HPDE6-E6E7 (cell line): ENCODE data around the gene APCDD1.

Source experiments
- DNase-seq: peaks from one replicate; pipeline ENCODE4 v3.0.0; 2011; ENCODE audit warnings: missing footprints; ENCODE audit errors: extremely low spot score

APCDD1 gene

DNA sequence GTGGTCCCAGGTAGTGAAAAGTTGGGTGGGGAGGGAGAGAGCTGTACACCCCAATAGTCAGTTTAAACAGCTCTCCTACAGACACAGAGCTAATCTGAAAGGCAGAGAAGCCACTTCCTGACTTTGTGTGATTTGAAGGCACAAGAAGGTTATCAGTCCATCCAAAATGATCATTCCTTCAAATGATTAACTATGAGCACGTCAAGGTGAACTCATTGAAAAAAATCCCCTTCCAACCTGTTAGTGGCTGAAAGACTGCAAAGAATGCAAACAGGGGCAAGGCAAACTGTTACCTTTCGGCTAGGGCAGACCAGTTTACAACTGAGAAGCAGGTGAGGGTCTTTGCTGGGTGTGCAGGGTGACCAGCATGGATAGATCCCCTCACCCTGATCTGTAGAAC, 22.8 kb upstream of the APCDD1 start:
- no peak for DNase-seq

DNA sequence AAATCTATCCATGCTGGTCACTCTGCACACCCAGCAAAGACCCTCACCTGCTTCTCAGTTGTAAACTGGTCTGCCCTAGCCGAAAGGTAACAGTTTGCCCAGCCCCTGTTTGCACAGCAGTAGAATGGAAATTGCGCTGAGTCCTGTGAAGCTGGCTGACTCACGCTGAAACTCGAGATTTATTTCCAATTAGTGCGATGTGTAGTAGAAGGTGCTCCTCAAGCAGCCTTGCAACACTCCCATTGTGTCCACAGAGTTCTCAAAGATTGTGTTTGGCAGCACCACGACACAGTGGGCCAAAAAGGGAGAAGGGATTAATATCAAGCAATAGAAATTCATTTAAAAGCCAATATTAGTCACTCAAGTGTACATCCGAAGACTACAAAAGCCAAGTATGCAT, 21.7 kb upstream of the APCDD1 start:
- no peak for DNase-seq

DNA sequence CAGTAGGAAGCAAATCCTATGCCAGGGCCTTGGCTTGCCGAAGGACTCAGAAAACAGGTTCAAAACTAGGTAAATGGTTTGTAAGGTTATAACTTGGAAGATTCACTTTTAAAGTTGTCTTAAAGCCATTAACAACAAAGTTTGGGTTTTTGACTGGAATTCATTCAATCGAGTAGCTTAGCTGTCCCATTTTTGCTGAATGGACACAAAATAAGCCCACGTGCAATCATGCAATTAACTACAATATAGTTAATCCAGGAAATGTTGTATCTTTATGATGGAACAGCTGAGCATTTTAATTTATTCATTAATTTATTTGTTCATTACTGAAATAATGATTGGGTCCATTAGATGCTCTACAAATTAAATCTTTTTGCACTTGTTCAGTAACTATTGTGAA, 18.3 kb upstream of the APCDD1 start:
- DNase-seq = no peak

DNA sequence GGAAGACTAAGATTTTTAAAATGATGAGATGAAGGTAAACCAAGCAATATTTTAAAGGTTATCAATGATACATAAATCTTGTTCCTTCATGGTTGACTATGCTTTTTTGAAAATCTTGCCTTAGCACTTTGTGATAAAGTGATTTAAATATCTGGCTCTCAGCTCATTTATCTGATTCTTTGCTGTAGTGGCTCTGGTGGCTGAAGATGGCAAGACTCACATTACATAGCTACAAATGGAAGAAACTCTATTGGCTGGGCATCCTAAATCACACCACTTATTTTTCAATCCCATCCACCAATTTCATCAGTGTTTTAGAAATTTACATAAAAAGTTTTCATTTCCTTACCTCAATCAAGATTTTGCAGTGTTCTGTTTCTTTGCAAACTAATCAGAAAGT, 16.6 kb upstream of the APCDD1 start:
- DNase-seq = no peak

DNA sequence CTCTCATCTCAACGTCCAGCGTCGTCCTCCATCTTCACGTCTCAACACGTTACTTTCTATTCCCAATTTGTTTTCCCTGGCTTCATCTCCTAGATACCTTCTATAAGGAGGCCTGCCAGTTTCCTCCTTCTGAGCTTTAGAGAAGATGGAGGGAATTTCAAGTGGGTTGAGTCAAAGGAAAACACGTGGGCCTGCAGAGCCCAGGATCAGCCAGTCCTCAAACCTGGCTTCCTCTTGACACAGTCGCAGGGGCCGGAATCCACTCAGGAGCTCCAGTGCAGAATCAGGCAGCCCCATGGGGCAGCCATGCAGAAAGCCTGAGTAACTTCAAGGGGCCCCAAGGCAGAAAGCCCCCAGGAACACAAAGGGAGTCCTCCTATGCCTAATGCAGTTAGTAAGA, 14.5 kb upstream of the APCDD1 start:
- no peak for DNase-seq

DNA sequence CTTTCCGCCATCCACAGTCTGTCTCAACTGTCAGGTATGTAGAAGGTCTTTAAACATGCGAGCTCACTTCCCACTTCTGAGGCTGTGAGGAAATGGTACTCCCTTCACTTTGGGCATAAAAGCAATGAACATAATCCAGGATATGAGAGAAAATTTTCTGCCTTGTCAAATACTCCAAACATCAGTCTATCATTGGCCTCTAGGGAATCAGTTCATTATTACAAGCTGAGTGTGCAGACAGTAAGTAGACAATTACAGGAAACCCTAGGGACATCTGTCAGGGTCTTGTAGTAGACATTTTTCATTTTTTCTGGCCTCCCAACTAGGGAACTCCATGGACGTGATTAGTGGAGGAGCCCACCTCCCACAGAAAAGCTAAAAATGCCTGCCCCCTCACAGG, 13.6 kb upstream of the APCDD1 start:
- no peak for DNase-seq

DNA sequence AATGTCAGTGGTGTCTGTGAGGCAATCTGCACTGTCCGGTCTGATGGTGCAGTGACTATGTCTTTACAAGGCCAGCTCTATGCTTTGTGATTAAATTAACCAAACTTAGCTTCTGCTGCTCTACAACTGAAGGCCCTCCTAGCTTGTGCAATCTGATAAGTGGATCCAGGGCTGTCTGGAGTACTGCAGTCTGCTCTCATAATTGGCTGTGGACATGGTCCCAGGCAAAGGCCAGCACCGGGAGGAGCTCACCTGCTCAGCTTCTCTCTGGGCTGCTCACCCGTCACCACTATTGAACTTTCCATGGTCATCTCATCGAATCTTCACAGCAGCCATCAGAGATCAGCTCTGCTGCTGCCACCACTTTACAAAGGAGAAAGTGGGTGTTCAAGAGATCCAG, 13.0 kb upstream of the APCDD1 start:
- DNase-seq = no peak

DNA sequence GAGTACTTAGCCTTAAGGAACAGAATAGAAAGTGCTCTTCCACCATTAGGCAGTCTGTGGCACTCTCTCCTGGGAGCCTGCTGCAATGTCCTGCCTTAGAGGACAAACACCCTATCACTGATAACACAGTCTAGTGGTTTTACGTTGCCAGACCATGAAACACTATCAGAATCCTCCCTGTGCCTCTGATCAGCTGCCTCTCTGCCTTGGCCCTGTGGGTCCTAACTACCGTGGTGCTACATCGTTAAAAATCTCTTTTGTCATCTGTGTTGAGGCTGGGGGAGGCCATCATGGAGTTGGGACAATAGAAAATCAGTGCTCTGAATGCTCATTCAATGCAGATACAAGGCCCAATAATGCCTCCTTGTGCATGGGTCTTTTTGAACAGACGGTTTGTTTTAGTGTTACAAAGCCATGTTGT, 11.9 kb upstream of the APCDD1 start:
- no peak for DNase-seq

DNA sequence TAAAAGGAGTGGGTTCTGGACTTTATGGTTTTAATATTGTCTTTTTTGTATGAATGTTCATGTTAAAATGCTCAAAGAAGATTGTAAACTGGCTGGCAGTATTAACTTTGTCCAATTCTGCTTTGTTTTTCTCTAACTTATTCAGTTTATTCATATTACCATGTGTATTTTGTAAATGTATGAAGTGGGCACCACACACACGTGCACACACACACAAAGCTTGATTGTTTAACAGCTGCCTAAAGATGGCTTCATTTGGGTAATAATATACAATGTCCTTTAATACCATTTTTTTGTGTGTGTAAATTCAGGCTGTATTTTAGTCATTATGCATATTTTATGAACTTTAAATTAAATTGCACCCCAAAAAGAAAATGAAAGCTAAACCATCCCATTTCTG, 11.4 kb upstream of the APCDD1 start:
- no peak for DNase-seq

DNA sequence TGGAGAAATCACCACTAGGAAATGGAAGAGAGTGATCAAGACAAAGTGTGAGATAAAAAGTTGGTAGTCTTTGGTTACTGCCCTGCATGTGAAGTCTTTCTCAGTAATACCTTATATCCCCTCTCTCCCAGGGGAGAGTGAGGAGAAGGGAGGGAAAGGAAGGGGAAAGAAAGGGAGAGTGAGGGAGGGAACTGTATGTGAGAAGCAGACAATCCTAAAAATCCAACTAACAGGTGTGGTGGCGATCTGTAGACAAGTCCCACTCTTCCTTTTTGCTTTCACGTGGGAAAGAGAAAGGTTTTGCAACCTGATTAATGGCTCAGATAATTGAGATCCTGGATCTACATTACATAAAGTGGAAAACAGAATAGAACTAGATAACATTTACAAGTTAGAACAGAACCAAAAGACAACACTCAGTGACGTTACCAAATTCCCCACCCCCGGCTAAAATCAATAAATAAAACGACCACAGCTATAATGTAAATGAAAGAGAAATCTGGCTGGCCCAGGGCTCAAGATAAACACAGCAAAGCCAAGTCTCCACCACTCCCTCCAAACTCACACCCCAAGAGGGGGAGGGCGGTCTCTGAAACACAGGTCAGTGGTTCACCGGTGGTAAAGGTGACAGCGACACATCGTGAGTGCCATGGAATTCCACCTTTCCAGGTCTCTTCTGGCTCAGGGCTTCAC, 10.0 kb upstream of the APCDD1 start:
- no peak for DNase-seq

DNA sequence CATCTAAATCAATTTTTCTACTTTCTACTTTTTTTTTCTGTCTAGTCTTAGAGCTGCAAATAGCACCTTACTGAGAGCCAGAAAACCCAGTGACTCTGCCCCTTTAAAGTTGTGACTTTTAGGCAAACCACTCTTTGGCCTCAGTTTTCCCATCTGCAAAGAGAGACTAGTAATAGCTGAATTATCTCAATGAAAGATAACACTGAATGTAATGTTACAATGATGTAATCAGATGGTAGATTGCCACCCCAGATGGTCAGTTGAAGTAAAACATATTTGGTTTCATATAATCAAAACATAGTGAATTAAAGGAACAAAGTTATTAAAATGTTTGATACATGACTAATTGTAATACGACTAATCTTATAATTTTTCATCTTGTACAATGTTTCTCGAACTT, 5.0 kb upstream of the APCDD1 start:
- no peak for DNase-seq

DNA sequence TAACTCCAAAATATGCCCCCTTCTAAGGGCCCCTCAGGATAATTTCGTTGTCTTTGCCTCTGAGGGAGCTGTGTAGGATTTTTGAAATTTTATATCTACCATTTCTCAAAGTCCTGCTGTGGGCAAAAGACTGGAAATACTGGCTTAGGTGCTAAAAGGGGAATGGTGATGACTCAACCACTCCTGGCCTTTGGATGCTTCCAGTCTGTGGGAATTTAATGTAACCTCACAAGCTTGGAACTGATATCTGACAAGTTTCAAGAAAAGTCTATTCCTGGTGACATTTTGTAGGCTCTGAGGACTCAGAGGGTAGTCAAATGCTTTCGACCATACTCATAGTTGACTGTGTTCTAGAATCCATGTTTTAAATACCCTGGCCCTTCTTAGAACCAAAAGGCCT, 3.4 kb upstream of the APCDD1 start:
- DNase-seq = no peak

DNA sequence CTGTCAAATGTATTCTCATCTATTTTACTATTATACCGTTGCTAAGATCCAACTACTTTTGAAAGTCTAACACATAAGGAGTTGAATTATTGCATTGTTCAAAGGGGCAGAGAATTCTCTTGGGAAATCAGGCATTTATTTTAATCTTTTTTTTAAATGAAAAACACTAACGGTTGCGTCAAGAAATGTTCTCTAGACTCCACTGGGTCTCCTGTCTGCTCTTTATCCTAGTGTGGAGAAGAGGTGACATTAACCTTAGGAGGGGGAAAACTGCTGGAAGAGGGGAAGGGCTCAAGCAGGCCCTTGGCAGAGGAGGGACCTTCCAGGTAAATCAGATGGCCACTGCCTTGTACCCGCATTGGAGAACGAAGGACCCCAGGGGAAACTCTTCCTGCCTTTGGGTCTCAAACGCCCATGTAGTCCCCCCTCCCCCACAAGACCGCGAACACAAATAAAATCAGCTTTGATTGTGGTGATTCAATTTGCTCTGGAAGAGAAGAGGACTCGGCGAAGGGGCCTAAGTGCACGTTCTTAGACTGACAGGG, 1.1 kb upstream of the APCDD1 start:
- DNase-seq = no peak

DNA sequence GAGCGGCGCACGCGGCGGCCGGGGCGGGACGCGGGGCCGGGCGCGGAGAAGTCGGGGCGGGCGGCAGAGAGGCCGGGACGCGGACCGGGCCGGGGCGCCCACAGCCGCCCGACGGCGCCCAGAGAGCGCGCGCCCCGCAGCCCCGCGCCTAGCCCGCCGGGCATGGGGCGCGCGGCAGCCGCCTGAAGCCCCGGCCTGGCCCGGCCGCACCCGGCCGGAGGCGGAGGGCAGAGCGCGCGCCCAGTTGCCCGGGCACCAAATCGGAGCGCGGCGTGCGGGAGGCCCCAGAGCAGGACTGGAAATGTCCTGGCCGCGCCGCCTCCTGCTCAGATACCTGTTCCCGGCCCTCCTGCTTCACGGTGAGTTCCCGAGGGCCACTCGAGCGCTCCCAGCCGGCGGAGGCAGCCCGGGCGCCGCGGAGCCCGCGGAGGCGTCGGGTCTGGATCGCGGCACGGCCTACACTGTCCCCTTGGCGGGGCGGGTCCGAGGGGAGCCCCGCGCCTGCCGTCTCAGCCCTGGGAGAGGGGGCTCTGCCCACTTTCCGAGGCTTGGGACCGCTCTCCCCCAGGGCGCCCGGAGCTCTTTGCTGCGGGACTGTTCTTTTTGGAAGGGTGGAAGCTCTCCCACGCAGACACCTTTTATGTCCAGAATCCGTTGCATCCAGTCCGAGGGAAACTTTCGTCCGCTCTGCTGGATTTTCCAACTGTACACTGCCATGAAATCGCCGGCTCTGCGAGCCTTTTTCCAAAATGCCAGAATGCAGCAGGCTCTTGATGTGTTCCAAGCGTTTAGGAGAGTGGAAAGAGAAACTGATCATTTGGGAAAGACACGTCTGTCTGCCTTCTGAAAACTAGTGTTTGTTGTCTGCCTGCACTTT, 484 bp downstream of the APCDD1 start:
- no peak for DNase-seq

DNA sequence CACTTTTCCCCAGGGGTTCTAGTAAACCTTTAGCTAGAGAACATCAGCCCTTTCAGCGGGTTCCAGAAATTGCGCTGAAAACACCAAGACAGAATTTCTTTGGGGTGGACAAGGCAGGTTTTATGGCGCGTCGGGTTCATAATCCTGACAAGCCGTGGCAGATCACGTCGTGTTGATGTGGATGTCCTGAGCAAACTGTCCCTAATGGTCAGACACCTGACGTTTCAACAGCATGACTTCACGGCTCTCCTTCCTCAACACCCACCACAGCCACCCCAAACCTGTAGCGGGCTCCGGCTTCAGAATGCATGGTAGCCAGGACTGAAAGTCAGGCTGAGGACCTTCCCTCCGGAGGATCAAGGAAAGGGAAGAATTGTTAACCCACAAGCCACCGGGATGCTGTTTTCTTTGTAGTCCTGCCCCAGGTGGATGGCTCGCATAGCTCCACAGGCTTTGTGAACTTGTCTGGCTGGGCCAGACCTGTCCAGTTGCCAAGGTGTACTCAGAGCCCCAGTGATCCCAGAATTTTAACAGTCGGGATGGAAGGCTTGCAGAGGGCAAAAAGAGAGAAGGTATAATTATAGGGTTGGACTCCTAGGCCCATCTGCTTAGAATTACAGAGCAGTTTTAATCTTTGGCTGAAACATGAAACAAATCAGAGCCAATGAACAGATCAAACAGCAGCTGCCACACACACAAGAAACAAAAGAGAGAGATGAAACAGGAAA, 1.5 kb downstream of the APCDD1 start:
- DNase-seq = no peak

DNA sequence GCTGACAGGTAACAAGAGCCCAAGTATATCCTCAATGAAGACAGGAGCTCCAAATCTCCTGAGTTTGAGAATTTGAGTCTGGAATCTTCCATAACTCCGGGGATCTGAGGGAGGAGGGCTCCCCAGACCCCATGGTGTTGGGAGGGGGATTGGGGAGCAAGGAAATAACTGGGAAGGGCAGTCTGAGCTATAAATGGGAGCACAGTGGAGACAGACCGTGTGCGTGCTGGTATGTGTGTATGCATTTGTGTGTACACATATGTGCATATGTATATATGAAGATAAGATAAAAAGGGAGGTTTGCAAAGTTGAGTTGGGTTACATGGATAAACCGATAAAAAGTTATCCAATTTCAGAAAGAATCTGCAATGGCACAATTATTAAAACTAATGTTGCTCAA, 2.3 kb downstream of the APCDD1 start:
- no peak for DNase-seq

DNA sequence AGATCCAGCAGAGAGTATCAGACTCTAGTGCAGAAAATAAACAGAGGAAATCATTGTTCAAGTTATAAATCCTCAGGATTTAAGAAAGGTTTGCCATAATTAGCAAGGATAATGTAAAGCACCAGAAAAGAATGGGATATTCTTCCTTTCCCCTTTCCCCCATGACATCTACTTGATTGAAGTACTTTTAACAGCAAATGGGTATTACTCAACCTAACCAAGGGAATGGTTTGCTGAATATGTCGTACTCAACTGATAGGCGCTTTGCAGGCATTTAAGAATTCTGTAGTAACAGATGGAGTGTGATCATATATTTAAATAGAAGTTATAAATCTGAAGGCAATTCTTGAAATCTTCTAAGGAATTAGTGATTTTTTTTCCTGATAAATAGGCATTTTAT, 2.7 kb downstream of the APCDD1 start:
- DNase-seq = no peak

DNA sequence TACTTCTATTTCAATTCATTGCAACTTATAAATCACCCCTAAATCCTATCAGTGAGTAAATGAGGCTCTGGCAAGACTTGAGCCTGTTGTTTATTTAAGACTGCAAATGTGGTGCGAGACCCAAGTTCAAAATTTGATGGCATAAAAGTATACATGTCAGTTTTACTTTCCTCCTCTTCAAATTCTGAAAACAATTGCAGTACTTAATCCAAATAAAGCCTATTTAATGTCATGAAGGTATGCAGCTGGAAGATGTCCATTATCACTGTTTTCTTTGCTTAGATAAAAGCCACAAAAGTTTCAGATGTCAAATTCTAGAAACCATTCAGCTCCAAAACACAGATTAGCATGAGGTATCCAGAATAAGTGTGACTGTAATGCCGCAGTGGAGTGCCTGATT, 3.3 kb downstream of the APCDD1 start:
- no peak for DNase-seq

DNA sequence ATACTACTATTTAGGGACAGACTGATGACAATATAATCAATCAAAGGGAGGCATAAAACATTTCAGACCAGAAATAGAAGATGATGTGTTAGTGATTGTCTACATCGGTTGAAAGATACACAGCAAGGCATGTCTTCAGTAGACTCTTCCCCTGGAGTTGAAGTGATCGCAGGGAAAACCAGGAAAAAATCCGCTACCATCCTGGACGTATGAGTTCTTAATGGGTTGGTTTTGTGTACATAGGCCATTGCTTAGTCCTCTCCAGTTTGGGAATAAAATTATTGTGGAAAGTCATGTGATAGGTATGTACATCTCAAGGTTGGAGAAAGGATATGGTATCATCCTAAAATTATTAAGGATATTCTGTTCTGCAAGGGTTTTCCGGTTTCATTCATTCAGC, 4.3 kb downstream of the APCDD1 start:
- DNase-seq = no peak

DNA sequence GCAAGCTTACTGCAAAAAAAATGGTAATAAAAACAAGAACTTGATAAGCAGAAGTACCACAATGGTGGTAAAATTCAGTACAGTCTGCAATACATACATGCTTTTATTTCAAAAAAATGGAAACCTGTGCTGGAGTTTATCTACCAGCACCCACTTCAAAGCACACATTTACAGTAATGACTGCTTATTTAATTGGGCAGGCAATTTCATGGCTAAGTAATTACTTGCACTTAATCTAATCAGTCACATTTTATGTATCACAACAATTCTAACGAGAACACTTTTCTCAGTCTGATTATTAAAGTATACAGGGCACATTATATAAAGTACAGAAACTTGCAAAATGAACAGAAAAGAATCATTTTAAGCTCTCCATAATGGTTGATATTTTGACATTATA, 5.2 kb downstream of the APCDD1 start:
- no peak for DNase-seq

DNA sequence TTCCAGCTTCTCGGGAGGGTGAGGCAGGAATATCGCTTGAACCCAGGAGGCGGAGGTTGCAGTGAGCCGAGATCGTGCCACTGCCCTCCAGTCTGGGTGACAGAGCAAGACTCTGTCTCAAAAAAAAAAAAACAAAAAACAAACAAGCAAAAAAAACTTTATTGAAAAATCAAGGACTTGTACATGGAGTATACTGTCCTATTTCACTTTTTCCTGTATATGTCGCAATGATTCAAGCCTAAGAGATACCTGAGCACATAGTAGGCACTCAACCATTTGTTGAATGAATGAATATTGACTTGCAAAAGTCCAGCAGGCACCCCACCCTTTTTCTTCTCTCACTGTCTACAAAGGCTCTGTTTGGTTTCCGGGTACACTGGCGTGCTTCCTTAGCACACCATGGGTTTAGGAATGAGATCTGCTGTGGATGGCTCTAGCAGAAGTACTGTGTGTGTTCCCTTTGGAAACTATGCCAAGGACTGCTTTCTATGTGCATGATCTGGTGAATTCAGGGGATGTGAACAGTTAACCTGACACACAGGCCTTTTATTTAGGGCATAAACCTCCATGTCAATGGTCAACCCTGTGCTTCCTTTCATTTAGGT, 6.1 kb downstream of the APCDD1 start:
- no peak for DNase-seq

DNA sequence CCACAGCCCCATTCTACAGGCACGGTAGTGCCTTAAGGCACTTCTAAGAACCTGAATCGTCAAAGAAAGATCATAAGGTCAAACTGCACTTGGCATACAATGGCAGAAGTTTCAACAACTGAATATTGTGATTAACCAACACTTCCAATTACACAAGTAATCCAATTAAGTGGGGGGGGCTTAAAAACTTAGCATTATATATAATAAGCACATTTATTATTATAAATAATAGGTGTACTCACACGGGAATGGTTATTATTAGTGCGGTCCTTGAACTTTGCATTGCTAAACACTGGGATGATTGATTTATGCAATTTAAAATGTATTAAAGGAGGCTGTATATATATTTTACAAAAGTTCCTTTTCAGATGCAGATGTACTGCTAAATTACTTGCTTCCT, 7.6 kb downstream of the APCDD1 start:
- no peak for DNase-seq
